ENCODE data around the gene TECTA.

The TECTA gene

GRCh38 chr11:121129362-121130340, 28.6 kb downstream of the TECTA start:
- DNase-seq = no peak
- TF ChIP-seq GATA1 (IDR thresholded peaks at IDR 0.05; ENCODE audit: low read depth, low read length) (no peak), POLR2A (IDR thresholded peaks at IDR 0.05; ENCODE audit: low read length) (no peak)

GRCh38 chr11:121131656-121132055, 30.6 kb downstream of the TECTA start:
- TF ChIP-seq GATA1 (IDR thresholded peaks at IDR 0.05; ENCODE audit: low read depth, low read length) (no peak), POLR2A (IDR thresholded peaks at IDR 0.05; ENCODE audit: low read length) (no peak)

GRCh38 chr11:121132211-121132976, 31.4 kb downstream of the TECTA start:
- TF ChIP-seq GATA1 (IDR thresholded peaks at IDR 0.05; ENCODE audit: low read depth, low read length) (no peak), POLR2A (IDR thresholded peaks at IDR 0.05; ENCODE audit: low read length) (no peak)
- no peak for DNase-seq

More at GRCh38 chr11:121131656-121132055, 30.6 kb downstream of the TECTA start:
- no peak for DNase-seq

GRCh38 chr11:121134741-121135312, 33.8 kb downstream of the TECTA start:
- no peak for DNase-seq
- TF ChIP-seq GATA1 (IDR thresholded peaks at IDR 0.05; ENCODE audit: low read depth, low read length) (no peak), POLR2A (IDR thresholded peaks at IDR 0.05; ENCODE audit: low read length) (no peak)

- TF ChIP-seq POLR2A (IDR thresholded peaks at IDR 0.05; ENCODE audit: low read length) (no peak), GATA1 (IDR thresholded peaks at IDR 0.05; ENCODE audit: low read depth, low read length) (no peak)
Measured at GRCh38 chr11:121137005-121137404, 36.0 kb downstream of the TECTA start.

GRCh38 chr11:121138259-121138658, 37.2 kb downstream of the TECTA start:
- DNase-seq = no peak
- TF ChIP-seq GATA1 (IDR thresholded peaks at IDR 0.05; ENCODE audit: low read depth, low read length) = no peak
- TF ChIP-seq POLR2A (IDR thresholded peaks at IDR 0.05; ENCODE audit: low read length) = no peak

More at GRCh38 chr11:121137005-121137404, 36.0 kb downstream of the TECTA start:
- DNase-seq = no peak

GRCh38 chr11:121140369-121140768, 39.3 kb downstream of the TECTA start:
- TF ChIP-seq GATA1 (IDR thresholded peaks at IDR 0.05; ENCODE audit: low read depth, low read length) (no peak), POLR2A (IDR thresholded peaks at IDR 0.05; ENCODE audit: low read length) (no peak)

GRCh38 chr11:121141066-121141465, 40.0 kb downstream of the TECTA start:
- TF ChIP-seq POLR2A (IDR thresholded peaks at IDR 0.05; ENCODE audit: low read length) (no peak), GATA1 (IDR thresholded peaks at IDR 0.05; ENCODE audit: low read depth, low read length) (no peak)
- DNase-seq = no peak

More at GRCh38 chr11:121140369-121140768, 39.3 kb downstream of the TECTA start:
- DNase-seq = no peak

- TF ChIP-seq GATA1 (IDR thresholded peaks at IDR 0.05; ENCODE audit: low read depth, low read length) = no peak
- TF ChIP-seq POLR2A (IDR thresholded peaks at IDR 0.05; ENCODE audit: low read length) = no peak
- DNase-seq = no peak
Measured at GRCh38 chr11:121143921-121144320, 42.9 kb downstream of the TECTA start.

GRCh38 chr11:121144723-121145122, 43.7 kb downstream of the TECTA start:
- DNase-seq = no peak
- TF ChIP-seq POLR2A (IDR thresholded peaks at IDR 0.05; ENCODE audit: low read length) (no peak), GATA1 (IDR thresholded peaks at IDR 0.05; ENCODE audit: low read depth, low read length) (no peak)

- TF ChIP-seq POLR2A (IDR thresholded peaks at IDR 0.05; ENCODE audit: low read length) (no peak), GATA1 (IDR thresholded peaks at IDR 0.05; ENCODE audit: low read depth, low read length) (no peak)
- no peak for DNase-seq
Measured at GRCh38 chr11:121145826-121146225, 44.8 kb downstream of the TECTA start.

GRCh38 chr11:121149116-121149515, 48.1 kb downstream of the TECTA start:
- no peak for TF ChIP-seq POLR2A (IDR thresholded peaks at IDR 0.05; ENCODE audit: low read length)
- TF ChIP-seq GATA1 (IDR thresholded peaks at IDR 0.05; ENCODE audit: low read depth, low read length) = no peak
- DNase-seq = no peak

- DNase-seq = no peak
- no peak for TF ChIP-seq GATA1 (IDR thresholded peaks at IDR 0.05; ENCODE audit: low read depth, low read length)
- TF ChIP-seq POLR2A (IDR thresholded peaks at IDR 0.05; ENCODE audit: low read length) = no peak
Measured at GRCh38 chr11:121151207-121151688, 50.2 kb downstream of the TECTA start.

GRCh38 chr11:121152764-121153163, 51.7 kb downstream of the TECTA start:
- TF ChIP-seq POLR2A (IDR thresholded peaks at IDR 0.05; ENCODE audit: low read length) (no peak), GATA1 (IDR thresholded peaks at IDR 0.05; ENCODE audit: low read depth, low read length) (no peak)
- no peak for DNase-seq
